DOHH2 (cell line): ENCODE results near the gene CEMIP2.

Experiments used
- H3F3A ChIP-seq: fragments of 200-600 bp; sonication (generic), shearing (Covaris generic); 2 replicates; pipeline ENCODE4 v1.6.0; 2016; ENCODE audit warnings: antibody characterized with exemption, mild to moderate bottlenecking; ENCODE audit not compliant: control insufficient read depth, insufficient read depth
- H3K27ac ChIP-seq: fragments of 200-600 bp; sonication (generic); 2 replicates; pipeline ENCODE4 v1.5.1; 2014; ENCODE audit warnings: low read depth, mild to moderate bottlenecking, low read length, moderate library complexity
- H3K27me3 ChIP-seq: fragments of 200-600 bp; sonication (generic); 2 replicates; pipeline ENCODE4 v1.6.1; 2014; ENCODE audit warnings: mild to moderate bottlenecking, low read length, mixed read lengths; ENCODE audit not compliant: control insufficient read depth
- H3K36me3 ChIP-seq: fragments of 200-600 bp; sonication (generic); 2 replicates; pipeline ENCODE4 v1.6.1; 2014; ENCODE audit warnings: mild to moderate bottlenecking, low read length, moderate library complexity, mixed read lengths; ENCODE audit not compliant: control insufficient read depth
- H3K4me1 ChIP-seq: fragments of 200-600 bp; sonication (generic); 2 replicates; pipeline ENCODE4 v1.6.1; 2014; ENCODE audit warnings: mild to moderate bottlenecking, low read length, mixed read lengths; ENCODE audit not compliant: control insufficient read depth
- H3K4me2 ChIP-seq: fragments of 200-600 bp; sonication (generic); 2 replicates; pipeline ENCODE4 v1.6.0; 2014; ENCODE audit warnings: mild to moderate bottlenecking, low read length, moderate library complexity
- H3K4me3 ChIP-seq: fragments of 200-600 bp; sonication (generic); 2 replicates; pipeline ENCODE4 v1.5.1; 2014; ENCODE audit warnings: mild to moderate bottlenecking, low read length, mixed read lengths
- H3K79me2 ChIP-seq: fragments of 200-600 bp; sonication (generic); 2 replicates; pipeline ENCODE4 v1.6.1; 2014; ENCODE audit warnings: mild to moderate bottlenecking, low read length, mixed read lengths; ENCODE audit not compliant: control insufficient read depth
- H3K9me2 ChIP-seq: fragments of 200-600 bp; sonication (generic); replicated peaks from 2 replicates; pipeline ENCODE4 v1.6.1; 2014; ENCODE audit warnings: mild to moderate bottlenecking, low read length, mixed read lengths; ENCODE audit not compliant: control insufficient read depth
- H3K9me3 ChIP-seq: fragments of 200-600 bp; sonication (generic); 2 replicates; pipeline ENCODE4 v1.6.1; 2014; ENCODE audit warnings: antibody characterized with exemption, low read length, mixed read lengths; ENCODE audit not compliant: control insufficient read depth, insufficient read depth
- H4K20me1 ChIP-seq: fragments of 200-600 bp; sonication (generic); 2 replicates; pipeline ENCODE4 v1.6.0; 2014; ENCODE audit warnings: low read depth, mild to moderate bottlenecking, antibody characterized with exemption, low read length, moderate library complexity; ENCODE audit not compliant: control insufficient read depth, insufficient read depth
- CTCF ChIP-seq: fragments of 200-600 bp; sonication (generic); IDR thresholded peaks from one replicate; pipeline ENCODE4 v1.5.1; 2014; ENCODE audit warnings: antibody characterized with exemption, mild to moderate bottlenecking, low read depth, low read length; ENCODE audit not compliant: poor library complexity, severe bottlenecking
- EZH2phosphoT487 ChIP-seq: fragments of 200-600 bp; sonication (generic); IDR thresholded peaks from 2 replicates; pipeline ENCODE4 v1.6.1; 2017; ENCODE audit warnings: borderline replicate concordance, mild to moderate bottlenecking, antibody characterized with exemption, low read length, moderate library complexity, mixed read lengths

CEMIP2 gene

GRCh38 chr9:71665247-71665646, 103.1 kb downstream of the CEMIP2 start:
- H3F3A ChIP-seq, result no peaks in the 10 kb centered on the region
- no peaks in the 10 kb centered on the region for H3K9me3 ChIP-seq
- no peaks in the 10 kb centered on the region for H3K36me3 ChIP-seq
- TF ChIP-seq EZH2phosphoT487 (no peak), CTCF (no peak)
- H3K79me2 ChIP-seq, result no peaks in the 10 kb centered on the region
- H3K4me2 ChIP-seq, result no peak overlapping the region
- H3K27me3 ChIP-seq, result peaks cover 25% of the 10 kb centered on the region
- H3K27ac ChIP-seq, result no peak overlapping the region
- H3K9me2 ChIP-seq, result no peaks in the 10 kb centered on the region
- H4K20me1 ChIP-seq, result no peaks in the 10 kb centered on the region
- no peak overlapping the region for H3K4me3 ChIP-seq
- no peaks in the 10 kb centered on the region for H3K4me1 ChIP-seq

- Histone ChIP-seq H3K4me1 (no peaks in the 10 kb centered on the region), H3K27ac (no peak overlapping the region), H3K36me3 (no peaks in the 10 kb centered on the region), H3K4me2 (no peak overlapping the region), H3K27me3 (peaks cover 20% of the 10 kb centered on the region), H4K20me1 (no peaks in the 10 kb centered on the region), H3K4me3 (no peak overlapping the region), H3K79me2 (no peaks in the 10 kb centered on the region), H3K9me3 (no peaks in the 10 kb centered on the region), H3F3A (no peaks in the 10 kb centered on the region), H3K9me2 (no peaks in the 10 kb centered on the region)
- no peak for TF ChIP-seq CTCF
- TF ChIP-seq EZH2phosphoT487, result no peak
These were observed 103.7 kb downstream of the CEMIP2 start for GRCh38 chr9:71664566-71664965.

GRCh38 chr9:71663931-71664459, 104.3 kb downstream of the CEMIP2 start:
- Histone ChIP-seq H3K36me3 (no peaks in the 10 kb centered on the region), H3K4me1 (no peaks in the 10 kb centered on the region), H3F3A (no peaks in the 10 kb centered on the region), H3K27ac (no peak overlapping the region), H3K9me2 (no peaks in the 10 kb centered on the region), H3K4me2 (no peak overlapping the region), H3K4me3 (no peak overlapping the region), H3K79me2 (no peaks in the 10 kb centered on the region), H3K9me3 (no peaks in the 10 kb centered on the region), H3K27me3 (peaks cover 19% of the 10 kb centered on the region), H4K20me1 (no peaks in the 10 kb centered on the region)
- TF ChIP-seq CTCF (no peak), EZH2phosphoT487 (no peak)

- Histone ChIP-seq H4K20me1 (no peaks in the 10 kb centered on the region), H3K4me3 (no peak overlapping the region), H3K36me3 (no peaks in the 10 kb centered on the region), H3K27me3 (peaks cover 19% of the 10 kb centered on the region), H3K9me2 (no peaks in the 10 kb centered on the region), H3F3A (no peaks in the 10 kb centered on the region), H3K27ac (no peak overlapping the region), H3K9me3 (no peaks in the 10 kb centered on the region), H3K79me2 (no peaks in the 10 kb centered on the region), H3K4me2 (no peak overlapping the region), H3K4me1 (no peaks in the 10 kb centered on the region)
- no peak for TF ChIP-seq CTCF
- no peak for TF ChIP-seq EZH2phosphoT487
These were observed 105.1 kb downstream of the CEMIP2 start for GRCh38 chr9:71663216-71663615.
